GM18502 (cell line): ENCODE results near the gene RASGRP1.
A peak's percentile ranks its signal among the peaks of the same experiment; 100 is the strongest.

ENCODE experiments used
- ATAC-seq: cut with Tn5 transposase; IDR thresholded peaks from one replicate; pipeline ENCODE4 v1.9.1; 2021; ENCODE audit warnings: mild to moderate bottlenecking; ENCODE audit not compliant: unreplicated experiment, poor library complexity

RASGRP1 gene

GRCh38 chr15:38576837-38577236, 12.2 kb upstream of the RASGRP1 start:
- ATAC-seq, result no peak

GRCh38 chr15:38576261-38576660, 11.6 kb upstream of the RASGRP1 start:
- no peak for ATAC-seq

GRCh38 chr15:38565287-38565670, 665 bp upstream of the RASGRP1 start:
- ATAC-seq, result no peak

GRCh38 chr15:38563723-38564519, 693 bp downstream of the RASGRP1 start:
- peak; percentile 67 for ATAC-seq

- ATAC-seq, result no peak
These were observed 2.3 kb downstream of the RASGRP1 start for GRCh38 chr15:38562278-38562677.

- no peak for ATAC-seq
These were observed 4.1 kb downstream of the RASGRP1 start for GRCh38 chr15:38560456-38560926.

GRCh38 chr15:38559636-38560307, 4.8 kb downstream of the RASGRP1 start:
- ATAC-seq, result no peak

GRCh38 chr15:38559131-38559530, 5.5 kb downstream of the RASGRP1 start:
- no peak for ATAC-seq

- ATAC-seq, result no peak
These were observed 6.1 kb downstream of the RASGRP1 start for GRCh38 chr15:38558372-38559059.

GRCh38 chr15:38557921-38558320, 6.7 kb downstream of the RASGRP1 start:
- ATAC-seq, result no peak

GRCh38 chr15:38555686-38556334, 8.8 kb downstream of the RASGRP1 start:
- no peak for ATAC-seq

GRCh38 chr15:38554354-38554753, 10.3 kb downstream of the RASGRP1 start:
- peak; percentile 71 for ATAC-seq

GRCh38 chr15:38553071-38553470, 11.5 kb downstream of the RASGRP1 start:
- ATAC-seq, result no peak

- no peak for ATAC-seq
These were observed 12.6 kb downstream of the RASGRP1 start for GRCh38 chr15:38551720-38552648.

- no peak for ATAC-seq
These were observed 15.4 kb downstream of the RASGRP1 start for GRCh38 chr15:38549222-38549621.

GRCh38 chr15:38547255-38547997, 17.2 kb downstream of the RASGRP1 start:
- ATAC-seq, result no peak

GRCh38 chr15:38545179-38545578, 19.4 kb downstream of the RASGRP1 start:
- ATAC-seq, result no peak

- ATAC-seq, result no peak
These were observed 23.6 kb downstream of the RASGRP1 start for GRCh38 chr15:38541026-38541425.

- no peak for ATAC-seq
These were observed 24.1 kb downstream of the RASGRP1 start for GRCh38 chr15:38540510-38540909.
